Astrocyte of the spinal cord (primary cell): ENCODE measurements around the gene KCNQ1.

Experiments
- DNase-seq: peaks from one replicate; pipeline ENCODE4 v3.0.0; 2011; ENCODE audit warnings: low read depth, low spot score
- H3K4me3 ChIP-seq: 2 replicates; pipeline ENCODE4 v1.5.1; 2011; ENCODE audit warnings: low read depth, mild to moderate bottlenecking, low read length, moderate library complexity
- in situ Hi-C: cut with HindIII; loops from 2 replicates; pipeline ENCODE4 v1.10.0; 2017; ENCODE audit warnings: low sequenced_read_pairs
- TF ChIP-seq, protein P1 (sequence below): IDR thresholded peaks from 2 replicates; pipeline ENCODE4 v1.5.1; 2012; ENCODE audit warnings: low read depth, mild to moderate bottlenecking, low read length, inconsistent platforms

KCNQ1 gene

DNA sequence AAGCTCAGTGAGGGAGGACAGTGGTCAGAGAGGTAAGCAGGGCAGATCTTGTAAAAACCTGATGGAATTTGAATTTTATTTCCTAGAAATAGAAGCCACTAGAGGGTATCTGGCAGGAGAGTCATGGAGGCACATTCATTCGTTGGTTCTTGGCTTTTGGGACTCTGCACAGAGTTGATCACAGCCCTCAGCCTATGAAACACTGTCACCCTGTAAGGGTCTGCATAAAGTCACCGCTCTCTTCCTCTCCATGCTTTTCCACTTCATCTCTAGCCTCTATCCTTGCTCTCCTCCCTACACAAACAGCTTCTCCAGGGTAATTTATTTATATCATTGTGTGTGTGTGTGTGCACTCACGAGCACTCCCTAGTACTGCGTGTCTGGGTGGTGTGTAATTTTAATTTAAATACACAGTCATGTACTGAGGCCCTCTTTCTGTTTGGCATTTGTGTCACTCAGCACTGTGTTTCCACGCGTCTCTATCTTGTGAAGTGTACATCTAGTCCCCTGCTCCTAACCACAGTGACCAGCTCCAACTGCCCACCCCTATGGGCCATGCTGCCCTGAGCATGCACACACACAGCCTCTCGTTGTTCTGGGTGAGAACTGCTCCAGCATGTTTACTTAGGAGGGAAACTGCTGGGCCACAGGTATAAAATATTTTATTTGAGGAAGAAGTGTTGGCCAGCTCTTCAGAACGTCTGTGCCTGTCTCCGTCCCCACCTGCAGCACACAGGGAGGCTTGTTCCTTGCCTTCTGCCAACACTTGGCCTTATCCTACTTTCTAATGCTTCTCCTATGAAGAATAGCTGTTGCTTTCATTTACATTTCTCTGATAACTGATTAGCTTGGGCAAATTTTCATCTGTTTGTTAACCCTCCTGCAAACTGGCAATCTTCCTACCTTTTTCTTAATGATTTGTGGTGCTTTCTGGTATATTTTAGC, 250.5 kb downstream of the KCNQ1 start:
- no peak for DNase-seq
- in situ Hi-C loops = no loop called here
- TF ChIP-seq, protein P1, sequence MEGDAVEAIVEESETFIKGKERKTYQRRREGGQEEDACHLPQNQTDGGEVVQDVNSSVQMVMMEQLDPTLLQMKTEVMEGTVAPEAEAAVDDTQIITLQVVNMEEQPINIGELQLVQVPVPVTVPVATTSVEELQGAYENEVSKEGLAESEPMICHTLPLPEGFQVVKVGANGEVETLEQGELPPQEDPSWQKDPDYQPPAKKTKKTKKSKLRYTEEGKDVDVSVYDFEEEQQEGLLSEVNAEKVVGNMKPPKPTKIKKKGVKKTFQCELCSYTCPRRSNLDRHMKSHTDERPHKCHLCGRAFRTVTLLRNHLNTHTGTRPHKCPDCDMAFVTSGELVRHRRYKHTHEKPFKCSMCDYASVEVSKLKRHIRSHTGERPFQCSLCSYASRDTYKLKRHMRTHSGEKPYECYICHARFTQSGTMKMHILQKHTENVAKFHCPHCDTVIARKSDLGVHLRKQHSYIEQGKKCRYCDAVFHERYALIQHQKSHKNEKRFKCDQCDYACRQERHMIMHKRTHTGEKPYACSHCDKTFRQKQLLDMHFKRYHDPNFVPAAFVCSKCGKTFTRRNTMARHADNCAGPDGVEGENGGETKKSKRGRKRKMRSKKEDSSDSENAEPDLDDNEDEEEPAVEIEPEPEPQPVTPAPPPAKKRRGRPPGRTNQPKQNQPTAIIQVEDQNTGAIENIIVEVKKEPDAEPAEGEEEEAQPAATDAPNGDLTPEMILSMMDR = no peak
- H3K4me3 ChIP-seq = no peak overlapping the region

DNA sequence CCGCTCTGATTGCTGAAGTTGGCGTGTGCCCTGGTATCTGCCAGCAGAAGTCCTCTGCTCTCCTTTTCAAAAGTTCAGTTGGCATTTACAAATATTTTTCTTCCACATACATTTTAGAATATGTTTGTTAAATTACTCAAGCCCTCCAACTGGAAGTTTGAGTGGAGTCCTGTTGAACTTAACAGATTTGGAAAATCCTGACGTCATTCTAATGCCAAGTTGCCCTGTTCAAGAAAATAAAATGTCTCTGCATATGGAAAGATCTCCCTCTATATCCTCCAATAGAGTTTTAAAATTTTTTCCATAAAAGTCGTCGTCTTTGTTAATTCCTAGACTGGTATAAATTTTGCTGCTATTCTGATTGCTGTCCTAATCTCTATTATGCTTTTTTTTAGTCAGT, 251.6 kb downstream of the KCNQ1 start:
- in situ Hi-C loops = no loop called here
- DNase-seq = no peak
- no peak overlapping the region for H3K4me3 ChIP-seq
- TF ChIP-seq, protein P1 = no peak

DNA sequence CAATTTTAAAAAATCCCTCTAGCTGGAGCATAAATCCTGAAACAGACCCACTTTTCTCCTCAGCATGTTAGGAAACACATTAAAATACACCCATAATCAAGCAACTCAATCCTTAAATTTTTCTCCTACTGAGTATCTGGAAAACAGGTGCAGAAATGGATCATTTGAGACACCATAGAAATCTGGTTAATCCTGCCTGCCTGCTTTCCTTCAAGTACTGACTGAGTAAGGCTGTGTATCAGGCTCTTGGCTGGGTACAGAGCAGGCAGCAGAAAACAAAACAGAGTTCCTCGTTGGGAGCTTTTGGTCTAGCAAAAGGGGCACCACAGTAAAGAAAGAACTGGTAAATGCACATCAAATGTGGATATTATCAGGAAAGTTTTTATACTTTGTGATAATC, 253.1 kb downstream of the KCNQ1 start:
- TF ChIP-seq, protein P1 = no peak
- DNase-seq = no peak
- in situ Hi-C loops = no loop called here
- peak overlapping the region; percentile 75 for H3K4me3 ChIP-seq

DNA sequence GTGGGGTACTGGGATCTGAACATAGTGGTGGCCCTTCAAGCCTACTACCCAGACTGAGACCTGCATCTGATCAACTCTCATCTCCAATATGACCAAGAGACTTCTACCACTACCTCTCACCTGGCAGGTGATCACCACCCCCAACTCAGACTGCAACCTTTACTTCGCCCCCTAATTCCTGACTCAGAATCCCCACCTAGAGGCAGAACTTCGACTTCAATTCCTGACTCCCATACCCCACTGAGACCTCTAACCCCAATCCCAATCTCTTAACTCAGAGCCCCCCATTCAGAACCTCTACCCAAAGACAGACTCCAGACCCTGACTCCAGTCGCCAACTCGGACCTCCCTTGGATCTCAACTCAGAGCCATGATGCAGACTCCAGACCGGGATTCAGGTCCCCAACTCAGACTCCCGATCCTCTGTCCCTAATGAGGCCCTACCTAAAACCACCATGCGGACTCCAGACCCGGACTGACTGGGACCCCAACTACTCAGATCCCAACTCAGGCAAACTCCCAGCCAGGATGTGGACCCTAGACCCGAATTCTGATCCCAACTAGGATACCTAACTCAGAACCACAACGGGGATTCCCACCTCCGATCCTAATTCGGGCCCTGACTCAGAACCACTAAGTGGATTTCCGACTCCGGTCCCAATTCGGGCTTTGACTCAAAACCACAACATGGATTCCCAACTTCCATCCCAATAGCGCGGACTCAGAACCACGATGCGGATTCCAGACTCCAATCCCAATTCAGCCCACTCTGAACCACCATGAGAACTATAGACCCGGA, 253.8 kb downstream of the KCNQ1 start:
- TF ChIP-seq, protein P1 = no peak
- peak overlapping the region; percentile 75 for H3K4me3 ChIP-seq
- DNase-seq = no peak
- in situ Hi-C loops = no loop called here

DNA sequence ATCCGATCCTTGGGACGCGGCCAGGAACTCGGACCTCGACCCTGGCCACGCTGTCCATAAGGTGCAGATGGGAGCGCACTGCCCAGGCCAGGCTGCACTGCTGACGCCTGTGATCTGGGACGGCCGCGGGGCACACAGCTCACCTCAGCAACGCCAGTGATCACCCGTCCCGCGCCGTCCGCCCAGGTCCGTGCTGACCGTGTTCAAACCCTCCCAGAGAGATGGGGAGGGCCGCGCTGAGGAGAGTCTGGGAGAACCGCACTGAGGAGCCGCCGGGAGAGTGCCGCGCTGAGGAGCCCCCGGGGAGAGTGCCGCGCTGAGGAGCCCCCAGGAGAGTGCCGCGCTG, 254.3 kb downstream of the KCNQ1 start:
- peak overlapping the region; percentile 75 for H3K4me3 ChIP-seq
- DNase-seq = no peak
- in situ Hi-C loops = no loop called here
- TF ChIP-seq, protein P1 = no peak

DNA sequence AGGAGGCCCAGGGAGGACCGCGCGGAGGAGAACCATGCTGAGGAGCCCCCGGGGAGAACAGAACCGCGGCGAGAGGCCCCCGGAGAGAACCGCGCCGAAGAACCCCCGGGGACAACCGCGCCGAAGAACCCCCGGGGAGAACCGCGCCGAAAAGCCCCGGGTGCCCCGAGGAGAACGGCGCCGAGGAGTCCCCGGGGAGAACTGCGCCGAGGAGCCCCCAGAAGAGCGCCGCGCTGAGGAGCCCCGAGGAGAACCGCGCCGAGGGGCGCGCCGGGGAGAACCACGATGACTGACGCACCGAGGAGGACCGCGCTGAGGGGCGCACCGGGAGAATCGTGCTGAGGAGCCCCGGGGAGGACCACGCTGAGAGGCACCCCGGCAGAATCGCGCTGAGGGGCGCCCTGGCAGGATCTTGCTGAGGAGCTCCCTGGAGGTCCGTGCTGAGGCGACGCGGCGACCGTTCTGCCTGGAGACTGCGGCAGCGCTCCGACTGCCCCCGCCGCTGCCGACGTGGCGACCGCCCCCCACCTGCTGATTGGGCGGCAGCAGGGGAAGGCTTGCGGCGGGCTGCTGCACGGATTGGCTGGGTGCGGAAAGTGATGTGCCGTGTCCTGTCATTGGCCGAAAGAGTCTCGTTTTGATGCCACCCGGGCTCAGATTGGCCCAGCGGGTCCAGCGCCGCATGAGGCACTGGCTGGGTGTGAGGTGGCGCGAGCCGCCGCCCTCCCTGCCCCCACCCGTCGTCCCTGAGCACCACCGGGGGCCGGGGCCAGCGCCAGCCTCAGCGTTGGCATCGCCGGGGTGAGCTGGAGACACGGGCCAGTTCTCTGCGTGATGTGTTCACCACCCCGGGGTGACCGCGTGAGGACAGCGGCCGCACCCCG, 255.0 kb downstream of the KCNQ1 start, which contains the start of gene KCNQ1OT1:
Gene KCNQ1OT1 (minus strand): TSS at position 464 of the 884 bp plus-strand sequence.
- peak within 1 kb of the TSS; percentile 75 for H3K4me3 ChIP-seq
- TF ChIP-seq, protein P1 = no peak
- in situ Hi-C loops = no loop called here
- peak; percentile 93 for DNase-seq
